ENCODE results near the gene IFNB1.

IFNB1 gene

DNA sequence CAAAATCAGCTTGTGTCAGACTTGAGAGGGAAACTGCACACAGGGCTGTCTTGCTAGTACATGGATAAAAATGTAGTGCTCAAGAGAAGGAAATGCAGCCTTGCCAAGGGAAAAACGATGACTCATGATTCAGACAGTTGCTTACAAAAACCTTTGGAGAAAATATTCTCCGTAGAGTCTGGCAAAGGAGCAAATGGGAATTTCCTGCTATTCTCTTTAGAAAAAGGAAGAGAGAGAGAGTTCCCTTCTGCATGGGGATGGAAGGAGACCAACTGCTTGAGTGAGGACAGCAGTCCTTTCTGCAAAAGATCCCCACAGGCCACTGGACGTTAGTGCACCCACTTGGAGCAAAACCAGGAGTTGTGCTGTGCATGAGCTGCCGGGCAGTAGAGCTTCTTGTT is 7.6 kb downstream of the IFNB1 start:
- peak; percentile 27 for DNase-seq (ENCODE audit: low spot score)

DNA sequence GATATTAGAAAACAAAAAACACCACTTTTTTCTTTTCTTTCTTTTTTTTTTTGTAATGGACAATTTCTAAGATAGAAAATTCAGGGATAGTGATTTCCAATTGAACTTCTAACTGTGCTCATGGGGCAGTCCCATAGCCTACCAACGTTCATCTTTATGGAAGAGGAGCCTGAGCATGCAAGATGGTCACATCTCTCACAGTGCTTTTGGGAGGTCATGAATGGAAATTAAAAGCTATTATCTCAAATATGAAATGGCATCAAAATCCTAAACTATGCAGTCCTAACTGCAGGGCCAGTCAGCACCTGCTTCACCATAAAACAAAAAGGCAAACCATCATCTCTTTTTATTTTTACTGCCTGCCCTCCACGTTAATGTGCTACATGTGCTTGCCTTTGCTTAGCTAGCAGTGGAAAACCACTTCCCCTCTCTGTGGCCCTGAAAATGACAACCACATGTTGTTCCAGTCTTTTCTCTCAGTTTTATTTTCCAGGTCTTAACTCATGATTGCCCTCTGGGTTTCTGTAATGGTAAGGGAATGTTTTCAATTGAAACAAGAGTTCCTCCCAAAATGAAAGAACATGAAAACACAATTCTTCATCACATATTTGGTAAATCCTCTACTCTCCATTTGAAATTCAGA is 16.7 kb downstream of the IFNB1 start:
- no peak for DNase-seq (ENCODE audit: low spot score)

DNA sequence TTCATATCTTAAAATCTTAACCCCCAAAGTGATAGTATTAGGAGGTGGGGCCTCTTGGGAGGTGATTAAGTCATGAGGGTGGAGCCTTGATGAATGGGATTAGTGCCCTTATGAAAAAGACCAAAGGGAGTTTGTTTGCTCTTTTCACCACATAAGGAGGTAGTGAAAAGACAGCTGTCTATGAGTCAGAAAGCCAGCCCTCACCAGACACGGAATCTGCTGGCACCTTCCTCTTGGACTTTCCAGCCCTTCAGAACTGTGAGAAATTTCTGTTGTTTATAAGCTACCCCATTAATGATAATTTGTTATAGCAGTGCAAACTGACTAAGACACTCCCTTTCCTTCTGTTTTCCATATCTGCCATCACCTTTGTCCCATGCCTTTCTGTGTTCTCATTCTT is 20.8 kb downstream of the IFNB1 start:
- DNase-seq (ENCODE audit: low spot score), result peak; percentile 70

DNA sequence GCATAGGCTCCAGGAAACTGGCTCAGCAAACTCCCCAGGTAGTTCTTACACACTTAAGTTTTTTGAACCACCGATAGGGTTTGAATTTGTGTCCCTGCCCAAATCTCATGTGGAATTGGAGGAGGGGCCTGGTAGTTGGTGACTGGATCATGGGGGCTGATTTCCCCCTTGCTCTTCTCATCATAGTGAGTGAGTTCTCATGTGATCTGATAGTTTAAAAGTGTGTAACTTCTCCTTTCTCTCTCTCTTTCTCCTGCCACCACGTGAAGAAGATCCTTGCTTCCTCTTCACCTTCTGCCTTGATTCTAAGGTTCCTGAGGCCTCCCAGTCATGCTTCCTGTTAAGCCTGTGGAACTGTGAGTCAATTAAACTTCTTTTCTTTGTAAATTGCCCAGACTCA is 23.9 kb downstream of the IFNB1 start:
- DNase-seq (ENCODE audit: low spot score), result no peak

DNA sequence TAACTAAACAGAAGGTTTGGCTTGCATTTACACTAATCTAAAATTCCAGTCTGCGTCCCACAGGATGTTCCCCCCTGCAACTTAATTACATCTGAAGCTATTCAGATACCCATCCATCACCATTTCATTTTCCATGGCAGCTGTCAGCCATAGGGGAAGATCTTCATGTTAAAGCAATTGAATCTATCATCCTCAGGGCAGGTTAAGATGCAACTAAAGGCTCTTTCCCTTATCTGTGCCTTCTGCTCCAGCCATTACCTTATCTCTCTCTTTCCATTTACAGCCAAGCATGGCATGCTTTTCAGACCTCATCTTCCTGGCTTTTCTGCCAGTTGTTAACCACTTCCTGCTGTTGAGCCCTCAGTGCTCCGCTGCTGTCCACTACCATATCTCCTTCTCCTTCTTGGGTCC is 30.5 kb downstream of the IFNB1 start:
- no peak for DNase-seq (ENCODE audit: low spot score)

DNA sequence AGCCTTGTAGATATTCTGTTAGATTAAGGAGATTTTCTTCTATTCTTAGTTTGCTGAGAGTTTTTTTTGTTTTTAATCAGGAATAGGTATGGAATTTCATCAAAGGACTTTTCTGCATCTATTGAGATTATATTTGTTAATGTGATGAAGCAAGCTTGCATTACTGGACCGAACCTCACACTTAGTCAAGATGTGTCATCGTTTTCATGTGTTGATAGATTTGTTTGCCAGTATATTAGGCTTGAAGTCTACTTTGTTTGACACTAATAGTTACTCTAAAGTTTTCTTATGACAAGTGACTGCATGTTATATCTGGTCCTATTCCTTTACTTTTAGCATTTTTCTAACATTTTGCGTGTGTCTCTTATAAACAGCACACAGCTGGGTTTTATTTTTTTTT is 33.9 kb downstream of the IFNB1 start:
- DNase-seq (ENCODE audit: low spot score), result no peak

DNA sequence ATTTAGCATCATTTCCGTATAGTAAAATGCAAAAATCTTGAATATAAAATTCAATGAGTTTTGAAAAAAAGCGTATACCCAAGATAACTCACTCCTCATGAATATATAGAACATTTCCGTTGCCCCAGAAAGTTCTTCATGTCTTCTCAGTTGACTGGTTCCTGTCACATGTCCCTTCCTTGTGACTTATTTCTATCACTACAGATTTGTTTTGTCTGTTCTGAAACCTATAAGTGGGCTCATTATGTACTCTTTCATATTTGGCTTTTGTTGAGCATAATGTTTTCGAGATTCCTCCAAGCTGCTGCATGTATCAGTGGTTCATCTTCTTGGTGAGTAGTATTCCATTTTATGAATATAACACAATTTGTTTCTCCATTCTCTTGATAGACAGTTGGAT is 35.3 kb downstream of the IFNB1 start:
- no peak for DNase-seq (ENCODE audit: low spot score)

DNA sequence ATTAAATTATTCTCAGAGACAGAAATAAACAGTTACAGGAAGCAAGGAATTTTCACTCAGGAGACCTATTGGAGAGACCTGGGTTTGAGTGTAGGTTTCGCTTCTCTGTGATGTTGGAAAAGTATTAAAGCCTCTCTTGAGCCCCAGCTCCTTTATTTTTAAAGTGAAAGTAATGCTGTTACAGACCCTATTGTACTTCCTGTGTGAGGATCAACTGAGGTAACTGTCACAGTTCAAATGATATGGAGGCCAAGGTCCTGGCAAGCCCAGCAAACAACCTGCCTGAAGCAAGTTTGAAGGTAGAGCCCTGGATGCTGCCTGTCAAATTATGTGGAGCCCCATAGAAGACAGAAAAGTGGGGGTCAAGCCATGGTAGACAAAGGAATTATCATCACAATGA is 38.4 kb downstream of the IFNB1 start:
- DNase-seq (ENCODE audit: low spot score), result no peak

DNA sequence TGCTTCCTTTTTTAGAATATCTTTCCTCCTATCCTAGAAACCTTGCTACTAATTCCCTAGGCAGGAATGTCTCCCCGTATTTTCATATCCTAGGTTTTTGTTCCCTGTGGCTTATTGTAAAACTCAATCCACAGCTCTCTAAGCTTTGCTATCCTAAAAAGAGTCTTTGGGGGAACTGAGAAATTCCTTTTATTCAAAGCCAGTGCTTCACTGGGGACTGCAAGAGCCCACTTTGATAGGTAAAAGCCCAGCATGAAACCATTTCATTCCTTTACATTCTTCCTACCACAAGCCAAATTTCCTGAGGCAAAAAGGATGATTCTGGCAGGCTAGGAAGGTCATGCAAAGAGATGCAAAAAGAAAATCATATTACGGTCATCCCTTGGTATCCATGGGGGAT is 40.5 kb downstream of the IFNB1 start:
- no peak for DNase-seq (ENCODE audit: low spot score)

DNA sequence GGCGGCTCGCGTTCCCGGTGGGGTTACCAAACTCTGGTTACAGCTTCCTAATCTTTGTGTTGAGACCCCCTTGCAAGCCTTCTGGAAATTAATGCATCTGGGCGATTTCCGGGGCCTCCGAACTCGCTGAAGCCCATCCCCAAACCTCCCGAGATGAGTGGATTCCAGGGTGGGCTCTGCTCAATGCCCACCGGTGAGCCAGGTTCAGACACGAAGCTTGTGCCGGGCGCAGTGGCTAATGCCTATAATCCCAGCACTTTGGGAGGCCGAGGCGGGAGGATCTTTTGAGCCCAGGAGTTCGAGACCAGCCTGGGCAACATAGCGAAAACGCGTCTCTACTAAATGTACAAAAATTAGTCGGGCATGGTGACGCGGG is 45.9 kb downstream of the IFNB1 start:
- no peak for DNase-seq (ENCODE audit: low spot score)

DNA sequence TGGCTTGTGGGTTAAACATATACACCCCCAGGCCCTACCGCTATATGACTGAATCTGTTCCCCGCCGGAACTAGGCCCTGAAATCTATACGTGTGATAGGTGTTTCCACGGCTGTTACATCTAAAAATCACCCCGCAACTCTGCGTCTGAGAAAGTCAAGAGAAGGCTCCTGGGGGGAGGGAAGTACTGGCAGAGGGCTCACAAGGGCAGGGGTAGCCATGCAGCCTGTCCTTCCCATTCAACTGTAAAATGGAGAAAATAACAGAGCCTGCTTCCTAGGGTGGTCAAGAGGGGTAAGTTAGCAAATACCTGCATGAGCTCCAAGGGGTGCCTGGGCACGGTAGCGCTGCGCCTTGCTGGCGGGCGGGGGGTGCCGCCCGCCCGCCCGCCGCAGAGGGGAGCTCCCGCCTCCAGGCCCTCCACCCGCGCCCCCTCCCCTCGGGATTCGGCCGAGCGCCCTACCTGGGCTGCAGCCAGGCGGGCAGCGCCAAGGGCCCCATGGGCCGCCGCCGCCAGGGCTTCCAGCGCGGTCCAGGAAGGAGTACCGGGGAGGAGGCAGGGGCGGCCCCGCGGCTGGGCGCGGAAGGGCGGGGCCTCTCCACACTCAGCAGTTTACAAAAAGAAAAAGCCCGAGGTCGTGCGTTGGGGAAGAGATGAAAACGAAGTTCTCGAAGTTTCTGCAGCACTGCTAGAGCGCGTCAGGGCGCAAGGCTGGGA is 46.5 kb downstream of the IFNB1 start, which contains the start of gene HACD4:
TSS of gene HACD4 (minus strand) at position 550 of the 717 bp plus-strand sequence. CDS start at position 500, 50 bp downstream.
- DNase-seq (ENCODE audit: low spot score), result no peak

DNA sequence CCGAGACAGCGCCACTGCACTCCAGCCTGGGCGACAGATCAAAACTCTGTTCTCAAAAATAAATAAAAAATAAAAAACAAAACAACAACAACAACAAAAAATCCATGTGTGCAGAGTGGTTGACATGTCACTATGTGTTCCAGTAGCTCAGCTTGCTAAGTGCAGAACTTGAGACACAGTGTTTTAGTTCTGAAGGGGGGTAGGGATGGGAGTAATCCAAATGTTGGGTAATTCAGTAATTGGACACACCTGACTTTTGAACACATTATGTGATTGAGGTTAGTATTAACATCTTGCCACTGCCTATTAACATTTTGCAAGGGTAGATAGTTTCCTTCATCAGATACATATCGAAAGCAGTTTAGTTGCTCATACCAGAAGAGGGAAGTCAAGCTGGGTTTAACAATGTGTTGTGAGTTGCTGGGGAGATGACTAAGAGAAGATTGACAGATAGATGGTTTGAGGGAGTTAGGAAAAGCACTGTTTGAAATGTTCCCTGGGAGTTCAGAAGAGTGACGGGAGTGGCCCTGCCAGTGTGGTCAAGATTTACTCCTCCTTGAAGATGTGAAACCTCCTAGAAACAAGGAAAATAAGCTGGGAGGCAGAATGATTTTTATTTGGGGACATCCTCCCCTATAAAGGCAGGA is 47.2 kb downstream of the IFNB1 start:
- no peak for DNase-seq (ENCODE audit: low spot score)

DNA sequence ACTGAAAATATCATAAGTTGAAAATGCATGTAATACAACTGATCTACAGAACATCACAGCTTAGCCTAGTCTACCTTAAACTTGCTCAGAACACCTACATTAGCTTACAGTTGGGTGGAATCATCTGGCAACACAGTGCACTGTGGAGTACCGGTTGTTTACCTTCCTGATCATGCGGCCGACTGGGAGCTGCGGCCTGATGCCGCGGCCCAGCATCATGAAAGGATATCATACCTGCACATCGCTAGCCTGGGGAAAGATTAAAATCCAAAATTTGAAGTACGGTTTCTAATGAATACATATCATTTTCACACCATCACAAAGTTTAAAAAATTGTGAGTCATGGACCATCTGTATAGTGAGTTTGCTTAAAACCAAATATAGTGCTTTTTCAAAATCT is 48.1 kb downstream of the IFNB1 start:
- no peak for DNase-seq (ENCODE audit: low spot score)

DNA sequence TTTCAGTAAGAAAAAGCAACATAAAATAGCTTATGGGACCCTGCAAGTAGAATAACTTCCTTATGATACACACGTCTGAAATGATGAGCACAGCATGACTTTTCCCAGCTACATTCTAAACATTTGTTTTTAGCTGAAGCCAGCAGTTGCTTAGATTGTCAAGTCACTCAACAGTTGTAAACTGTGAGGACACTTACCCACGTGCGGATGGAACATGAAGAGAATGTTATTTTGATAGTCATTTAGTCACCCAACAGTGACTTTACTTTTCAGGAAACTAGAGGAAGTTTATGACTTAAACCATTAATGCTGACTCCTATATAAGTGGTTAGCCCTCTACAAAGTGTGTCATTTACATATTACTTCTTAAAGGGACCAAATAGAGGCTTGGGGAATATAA is 49.3 kb downstream of the IFNB1 start:
- no peak for DNase-seq (ENCODE audit: low spot score)

DNA sequence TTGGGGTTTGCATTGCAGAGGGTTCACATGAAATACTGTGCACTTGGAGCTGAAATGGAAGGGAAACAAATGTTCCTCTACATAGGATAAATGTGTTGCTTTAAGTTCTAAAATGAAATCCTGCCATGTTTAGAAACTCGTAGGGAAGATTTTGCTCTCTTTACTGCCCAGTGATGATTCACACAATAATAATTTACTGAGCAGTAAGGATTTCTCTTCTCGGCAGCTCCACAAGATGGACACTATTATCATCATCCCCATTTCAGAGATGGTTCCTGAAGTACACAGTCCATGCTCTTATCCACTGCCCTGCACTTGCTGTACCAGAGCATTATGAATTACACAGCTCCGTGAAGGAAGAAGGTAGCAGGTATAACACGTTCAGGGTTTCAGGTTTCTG is 50.4 kb downstream of the IFNB1 start:
- no peak for DNase-seq (ENCODE audit: low spot score)
